Nephron (organoid): Measurements from ENCODE around the gene EGFR.

Experiments
- H3K27ac Mint-ChIP-seq, 3 experiments: 2 replicates each; pipeline ENCODE4 v1.8.0; 2020; ENCODE audit warnings: mixed read lengths in 3 of 3, mild to moderate bottlenecking in 2 of 3, moderate library complexity in 1 of 3
- H3K27me3 Mint-ChIP-seq: 2 replicates; pipeline ENCODE4 v1.8.0; 2021; ENCODE audit warnings: low read depth, mild to moderate bottlenecking, moderate library complexity, mixed read lengths
- H3K36me3 Mint-ChIP-seq: 2 replicates; pipeline ENCODE4 v1.8.0; 2020; ENCODE audit warnings: low read depth, mixed read lengths
- H3K4me1 Mint-ChIP-seq: 2 replicates; pipeline ENCODE4 v1.8.0; 2020; ENCODE audit warnings: mixed read lengths
- H3K4me3 Mint-ChIP-seq, 3 experiments: 2 replicates each; pipeline ENCODE4 v1.8.0; 2020; ENCODE audit warnings: mild to moderate bottlenecking in 3 of 3, mixed read lengths in 3 of 3, moderate library complexity in 2 of 3
- H3K9me3 Mint-ChIP-seq: 2 replicates; pipeline ENCODE4 v1.8.0; 2020; ENCODE audit warnings: mixed read lengths
- CTCF ChIP-seq, 3 experiments: fragments of 200-600 bp; sonication (generic); IDR thresholded peaks; one replicate each; pipeline ENCODE4 v1.5.0; 2021; ENCODE audit warnings: antibody characterized with exemption in 3 of 3; ENCODE audit not compliant: unreplicated experiment in 3 of 3

EGFR gene

DNA sequence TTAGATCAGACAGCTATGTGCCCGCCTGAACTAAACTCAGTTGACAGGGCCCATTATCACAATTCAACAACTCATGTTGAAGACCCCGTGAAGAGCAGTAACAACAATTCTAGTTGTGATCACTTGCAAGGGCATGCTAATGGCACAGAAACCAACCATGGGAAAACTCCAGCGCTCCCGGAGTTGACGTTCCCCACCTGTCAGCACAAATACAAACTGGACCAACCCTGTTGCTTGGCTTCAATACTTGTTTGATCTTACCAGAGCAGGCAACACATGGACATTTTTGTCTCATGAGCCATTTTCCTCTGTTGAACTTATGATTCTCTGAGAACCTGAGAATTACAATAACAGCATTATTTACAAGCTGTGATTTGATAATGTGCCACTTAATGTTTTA, 227.4 kb downstream of the EGFR start:
- TF ChIP-seq CTCF (IDR thresholded peaks at IDR 0.05; ENCODE audit: unreplicated experiment in 3 of 3): no peak
- Mint-ChIP-seq H3K27ac (no peak overlapping the region), H3K4me3 (no peak overlapping the region), H3K9me3 (no peaks in the 10 kb centered on the region), H3K27me3 (peaks cover 10% of the 10 kb centered on the region), H3K36me3 (no peaks in the 10 kb centered on the region), H3K4me1 (peaks cover 22% of the 10 kb centered on the region)

GRCh38 chr7:55247428-55247827, 228.6 kb downstream of the EGFR start:
- Mint-ChIP-seq H3K36me3 (no peaks in the 10 kb centered on the region), H3K27ac (no peak overlapping the region), H3K9me3 (no peaks in the 10 kb centered on the region), H3K27me3 (peaks cover 9% of the 10 kb centered on the region), H3K4me3 (no peak overlapping the region), H3K4me1 (peaks cover 22% of the 10 kb centered on the region)
- TF ChIP-seq CTCF (IDR thresholded peaks at IDR 0.05; ENCODE audit: unreplicated experiment in 3 of 3): no peak

DNA sequence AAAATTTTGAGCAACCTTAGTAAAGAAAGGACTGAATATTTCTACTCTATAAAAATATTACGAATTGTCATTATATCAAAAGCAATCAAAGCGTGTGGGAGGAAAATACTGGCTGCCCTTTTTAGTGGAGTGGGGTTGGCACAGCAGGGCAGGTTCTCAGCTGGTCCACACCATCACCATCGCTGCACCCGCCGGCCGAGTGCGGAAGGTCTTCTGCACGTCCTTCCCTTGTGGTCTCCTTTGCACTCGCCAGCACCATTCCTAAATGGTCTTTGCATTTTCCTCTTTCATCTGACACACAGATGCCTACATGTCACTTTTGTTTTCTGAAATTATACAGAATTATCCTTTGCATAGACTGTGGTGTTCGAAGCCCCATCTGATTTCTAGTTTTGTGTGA, 229.7 kb downstream of the EGFR start:
- Mint-ChIP-seq H3K9me3 (no peaks in the 10 kb centered on the region), H3K36me3 (no peaks in the 10 kb centered on the region), H3K4me1 (peaks cover 22% of the 10 kb centered on the region), H3K27me3 (peaks cover 15% of the 10 kb centered on the region), H3K27ac (no peak overlapping the region), H3K4me3 (no peak overlapping the region)
- TF ChIP-seq CTCF (IDR thresholded peaks at IDR 0.05; ENCODE audit: unreplicated experiment in 3 of 3): no peak

DNA sequence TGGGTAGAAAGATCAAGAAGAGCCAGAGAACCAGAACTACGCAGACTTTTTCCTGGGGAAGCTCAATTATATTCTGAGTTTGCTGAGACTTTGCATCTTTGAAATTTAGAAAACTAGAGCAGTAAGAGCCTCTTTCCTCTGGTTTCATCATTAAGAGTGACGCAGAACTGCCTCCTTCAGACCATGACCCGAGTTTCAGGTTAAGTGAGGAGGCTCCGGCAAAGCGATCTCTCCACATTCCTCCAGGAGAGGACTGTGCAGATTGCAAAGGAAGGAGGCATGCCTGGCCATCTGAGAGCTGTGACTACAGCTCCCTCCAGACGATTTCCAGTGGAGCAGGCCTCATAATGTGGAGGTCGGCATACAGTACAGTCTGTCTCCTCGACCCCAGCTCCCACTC, 230.5 kb downstream of the EGFR start:
- H3K27ac Mint-ChIP-seq: no peak overlapping the region
- peaks cover 15% of the 10 kb centered on the region for H3K4me1 Mint-ChIP-seq
- no peaks in the 10 kb centered on the region for H3K36me3 Mint-ChIP-seq
- no peak for TF ChIP-seq CTCF (IDR thresholded peaks at IDR 0.05; ENCODE audit: unreplicated experiment in 3 of 3)
- H3K27me3 Mint-ChIP-seq: peaks cover 23% of the 10 kb centered on the region
- no peaks in the 10 kb centered on the region for H3K9me3 Mint-ChIP-seq
- no peak overlapping the region for H3K4me3 Mint-ChIP-seq

DNA sequence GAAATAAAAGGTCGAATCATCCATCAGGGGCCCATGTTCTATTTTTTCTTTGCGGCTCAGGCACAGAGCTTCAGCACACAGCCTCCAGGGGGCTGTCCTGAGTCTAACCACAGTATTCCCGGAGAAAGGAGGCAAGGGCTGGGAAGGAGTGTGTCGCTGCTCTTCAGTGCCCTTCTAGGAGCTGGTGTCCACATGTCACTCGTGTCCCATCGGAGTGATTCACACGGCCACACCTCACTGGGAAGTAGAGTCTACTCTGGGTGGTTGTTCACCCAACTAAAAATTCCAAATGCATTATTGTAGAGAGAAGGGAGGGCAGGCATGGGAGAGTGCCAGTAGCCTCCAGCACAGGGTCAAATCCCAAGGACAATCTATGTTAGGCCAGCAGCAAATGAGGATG, 231.5 kb downstream of the EGFR start:
- H3K4me3 Mint-ChIP-seq: no peak overlapping the region
- H3K36me3 Mint-ChIP-seq: no peaks in the 10 kb centered on the region
- H3K4me1 Mint-ChIP-seq: peaks cover 12% of the 10 kb centered on the region
- H3K9me3 Mint-ChIP-seq: no peaks in the 10 kb centered on the region
- H3K27ac Mint-ChIP-seq: no peak overlapping the region
- H3K27me3 Mint-ChIP-seq: peaks cover 23% of the 10 kb centered on the region
- TF ChIP-seq CTCF (IDR thresholded peaks at IDR 0.05; ENCODE audit: unreplicated experiment in 3 of 3): peak; percentile 39 to 49 (median 46)

DNA sequence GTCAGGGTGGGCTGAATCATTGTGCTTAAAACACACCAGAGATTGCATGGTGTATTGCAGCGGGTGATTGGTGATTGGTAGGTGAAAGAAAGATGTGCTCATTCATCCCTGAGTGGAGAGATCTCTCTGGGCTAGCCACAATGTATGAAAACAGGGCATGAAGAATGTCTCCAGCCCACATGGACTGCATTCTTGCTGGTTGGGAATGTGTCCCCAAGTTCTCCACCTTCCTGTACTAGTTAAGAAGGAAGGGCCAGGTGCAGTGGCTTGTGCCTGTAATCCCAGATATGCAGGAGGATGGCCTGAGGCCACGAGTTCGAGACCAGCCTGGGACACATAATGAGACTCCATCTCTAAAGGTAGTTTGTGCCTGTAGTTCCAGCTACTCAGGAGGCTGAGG, 232.5 kb downstream of the EGFR start:
- H3K9me3 Mint-ChIP-seq: no peaks in the 10 kb centered on the region
- no peak overlapping the region for H3K27ac Mint-ChIP-seq
- H3K4me1 Mint-ChIP-seq: peaks cover 13% of the 10 kb centered on the region
- no peak overlapping the region for H3K4me3 Mint-ChIP-seq
- peaks cover 29% of the 10 kb centered on the region for H3K27me3 Mint-ChIP-seq
- H3K36me3 Mint-ChIP-seq: no peaks in the 10 kb centered on the region
- TF ChIP-seq CTCF (IDR thresholded peaks at IDR 0.05; ENCODE audit: unreplicated experiment in 3 of 3): no peak
